Measurements from ENCODE around the gene PUSL1.
A peak's percentile ranks its signal among the peaks of the same experiment; 100 is the strongest.

The PUSL1 gene, protein sequence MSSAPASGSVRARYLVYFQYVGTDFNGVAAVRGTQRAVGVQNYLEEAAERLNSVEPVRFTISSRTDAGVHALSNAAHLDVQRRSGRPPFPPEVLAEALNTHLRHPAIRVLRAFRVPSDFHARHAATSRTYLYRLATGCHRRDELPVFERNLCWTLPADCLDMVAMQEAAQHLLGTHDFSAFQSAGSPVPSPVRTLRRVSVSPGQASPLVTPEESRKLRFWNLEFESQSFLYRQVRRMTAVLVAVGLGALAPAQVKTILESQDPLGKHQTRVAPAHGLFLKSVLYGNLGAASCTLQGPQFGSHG

DNA sequence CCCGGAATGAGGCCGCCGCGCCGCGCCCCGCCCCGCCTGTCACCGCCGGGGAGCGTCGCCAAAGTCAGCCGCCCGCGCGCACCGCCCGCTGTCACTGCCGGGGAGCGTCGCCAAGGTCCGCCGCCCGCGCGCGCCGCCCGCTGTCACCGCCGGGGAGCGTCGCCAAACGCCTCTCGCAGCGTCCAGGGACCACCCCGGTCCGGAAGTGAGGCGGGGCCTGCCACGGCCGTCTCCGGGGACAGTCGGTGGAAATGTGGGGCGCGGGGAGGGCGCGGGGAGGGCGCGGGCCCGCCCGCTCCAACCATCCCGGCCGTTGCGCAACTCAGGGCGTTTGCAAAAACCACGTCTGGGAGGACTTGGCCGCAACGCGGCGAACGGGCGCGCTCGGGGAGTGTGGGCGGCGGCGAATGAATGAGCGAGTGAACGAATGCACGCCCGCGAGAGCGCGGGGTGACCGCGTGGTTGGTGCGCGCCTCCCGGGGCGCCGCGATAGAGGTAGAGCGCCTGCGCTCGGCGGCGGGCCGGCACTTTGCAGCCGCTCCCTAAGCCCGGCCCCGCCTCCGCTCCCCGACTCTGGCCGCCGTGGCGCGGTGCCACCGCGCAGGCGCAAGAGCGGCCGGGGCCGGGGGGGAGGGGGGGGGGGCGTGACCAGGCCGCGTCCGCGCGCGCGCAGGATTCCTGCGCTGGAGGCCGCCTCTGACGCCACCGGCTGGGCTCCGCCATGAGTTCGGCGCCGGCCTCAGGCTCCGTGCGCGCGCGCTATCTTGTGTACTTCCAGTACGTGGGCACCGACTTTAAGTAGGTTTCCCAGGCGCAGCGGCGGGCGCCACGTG, at the start of gene PUSL1, which contains the start of gene ACAP3:
PUSL1 (plus strand) TSS at position 675 of the 833 bp plus-strand sequence; CDS start at position 722, 47 bp downstream.
ACAP3 (minus strand) TSS at position 8 of the 833 bp plus-strand sequence. CDS start 115 bp downstream, outside the sequence.
- TF ChIP-seq, protein P1, sequence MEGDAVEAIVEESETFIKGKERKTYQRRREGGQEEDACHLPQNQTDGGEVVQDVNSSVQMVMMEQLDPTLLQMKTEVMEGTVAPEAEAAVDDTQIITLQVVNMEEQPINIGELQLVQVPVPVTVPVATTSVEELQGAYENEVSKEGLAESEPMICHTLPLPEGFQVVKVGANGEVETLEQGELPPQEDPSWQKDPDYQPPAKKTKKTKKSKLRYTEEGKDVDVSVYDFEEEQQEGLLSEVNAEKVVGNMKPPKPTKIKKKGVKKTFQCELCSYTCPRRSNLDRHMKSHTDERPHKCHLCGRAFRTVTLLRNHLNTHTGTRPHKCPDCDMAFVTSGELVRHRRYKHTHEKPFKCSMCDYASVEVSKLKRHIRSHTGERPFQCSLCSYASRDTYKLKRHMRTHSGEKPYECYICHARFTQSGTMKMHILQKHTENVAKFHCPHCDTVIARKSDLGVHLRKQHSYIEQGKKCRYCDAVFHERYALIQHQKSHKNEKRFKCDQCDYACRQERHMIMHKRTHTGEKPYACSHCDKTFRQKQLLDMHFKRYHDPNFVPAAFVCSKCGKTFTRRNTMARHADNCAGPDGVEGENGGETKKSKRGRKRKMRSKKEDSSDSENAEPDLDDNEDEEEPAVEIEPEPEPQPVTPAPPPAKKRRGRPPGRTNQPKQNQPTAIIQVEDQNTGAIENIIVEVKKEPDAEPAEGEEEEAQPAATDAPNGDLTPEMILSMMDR (IDR thresholded peaks at IDR 0.05; ENCODE audit: extremely low read depth, missing control alignments), result no peak

DNA sequence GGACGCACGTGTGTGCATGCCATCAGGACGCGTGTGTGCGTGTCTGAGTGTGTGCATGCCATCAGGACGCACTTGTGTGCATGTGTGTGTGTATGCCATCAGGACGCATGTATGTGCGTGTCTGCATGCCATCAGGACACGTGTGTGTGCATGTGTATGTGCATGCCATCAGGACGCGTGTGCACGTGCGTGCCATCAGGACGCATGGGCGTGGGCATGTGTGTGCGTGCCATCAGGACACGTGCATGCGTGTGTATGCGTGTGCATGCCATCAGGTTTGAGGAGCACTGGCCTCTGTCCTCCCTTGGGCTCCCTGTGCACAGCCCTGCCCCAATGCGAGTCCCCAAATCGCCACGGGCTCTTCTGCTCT, 49.3 kb upstream of the PUSL1 start:
- no peak for DNase-seq (ENCODE audit: low spot score)

More for the DNA sequence above, at the start of gene PUSL1, which contains the start of gene ACAP3:
- peak; percentile 100 for DNase-seq (ENCODE audit: low spot score)

DNA sequence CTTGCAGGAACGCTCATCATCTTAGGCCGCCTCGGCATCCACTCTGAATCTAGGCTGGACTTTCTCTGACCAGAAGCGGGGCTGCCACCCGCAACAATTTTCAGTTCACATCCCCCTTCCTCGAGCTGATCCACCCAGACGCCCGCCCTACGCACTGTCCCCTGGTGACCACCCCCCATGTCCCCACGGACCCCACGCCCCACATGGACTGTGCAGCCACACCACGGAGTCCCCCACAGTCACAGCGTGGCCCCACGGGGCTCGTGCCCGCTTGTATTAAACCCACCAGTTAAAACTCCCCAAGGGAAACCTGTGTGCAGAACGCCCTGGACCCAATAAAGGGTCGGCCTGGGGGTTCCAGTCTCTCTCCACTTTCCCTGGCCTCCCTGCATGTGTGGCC, 48.9 kb upstream of the PUSL1 start:
- DNase-seq (ENCODE audit: low spot score), result no peak
- TF ChIP-seq, protein P1 (IDR thresholded peaks at IDR 0.05; ENCODE audit: extremely low read depth, missing control alignments), result no peak

More for the DNA sequence above, 49.3 kb upstream of the PUSL1 start:
- TF ChIP-seq, protein P1 (IDR thresholded peaks at IDR 0.05; ENCODE audit: extremely low read depth, missing control alignments), result no peak

DNA sequence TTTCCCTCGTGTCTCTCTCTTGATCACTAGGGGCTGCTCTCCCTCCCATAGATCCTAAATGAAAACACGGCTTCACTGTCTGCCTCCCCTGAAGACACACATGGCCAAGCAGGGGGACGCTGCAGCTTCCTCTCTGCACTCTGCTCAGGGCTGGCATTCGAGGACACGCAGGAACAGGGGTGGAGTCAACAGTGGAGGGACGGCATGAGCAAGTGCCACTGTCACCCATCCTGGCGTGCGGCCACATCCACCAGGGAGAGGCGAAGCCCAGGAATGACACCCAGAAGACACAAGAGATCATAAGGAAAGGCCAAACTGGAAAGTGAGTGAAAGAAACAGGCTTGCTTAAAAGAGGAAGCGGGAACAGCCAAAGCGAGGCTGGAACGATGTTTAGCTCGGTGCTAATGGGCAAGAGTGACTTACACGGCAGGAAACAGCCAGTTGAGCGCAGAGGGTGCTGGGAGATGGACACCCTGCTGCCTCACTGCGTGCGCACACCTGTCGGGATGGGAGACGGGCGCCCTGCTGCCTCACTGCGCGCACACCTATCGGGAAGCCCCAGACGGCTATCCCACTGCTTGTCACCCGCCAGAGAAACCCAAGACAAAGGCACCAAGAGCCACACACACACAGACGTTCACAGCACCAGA, 48.3 kb upstream of the PUSL1 start:
- no peak for DNase-seq (ENCODE audit: low spot score)
- TF ChIP-seq, protein P1 (IDR thresholded peaks at IDR 0.05; ENCODE audit: extremely low read depth, missing control alignments), result no peak

DNA sequence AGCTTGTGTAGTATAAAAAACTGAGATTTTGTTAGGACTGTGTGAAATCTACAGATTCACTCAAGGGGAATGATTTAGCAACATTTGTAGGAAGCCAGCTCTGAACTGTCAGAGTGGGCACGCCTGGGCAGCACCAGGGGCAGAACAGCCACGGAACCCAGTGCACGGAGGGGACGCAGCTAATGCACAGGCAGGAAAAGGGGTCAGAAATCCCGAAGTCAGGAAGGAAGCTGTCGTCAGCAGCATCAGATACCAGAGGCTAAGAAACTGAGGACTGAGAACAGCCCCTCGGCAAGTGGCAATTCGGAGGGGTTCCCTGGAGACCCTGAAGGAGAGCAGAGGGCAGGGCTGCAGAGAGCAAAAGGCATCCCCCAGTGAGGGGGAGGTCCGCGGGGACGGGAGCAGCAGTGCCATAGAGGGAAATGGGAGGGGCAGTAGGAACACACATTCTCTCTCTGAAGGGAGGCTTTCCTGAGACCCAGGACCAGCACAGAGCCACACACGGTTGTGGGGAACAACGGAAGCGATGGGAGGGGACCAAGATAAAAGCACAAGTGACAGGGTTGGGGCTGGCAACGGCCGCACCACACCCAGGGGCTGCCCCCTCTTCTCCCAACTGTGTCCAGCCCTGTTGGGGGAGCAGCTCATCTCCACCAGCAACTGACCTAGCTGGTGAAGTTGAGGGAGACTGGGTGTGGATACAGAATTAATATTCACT, 47.4 kb upstream of the PUSL1 start:
- TF ChIP-seq, protein P1 (IDR thresholded peaks at IDR 0.05; ENCODE audit: extremely low read depth, missing control alignments), result no peak
- DNase-seq (ENCODE audit: low spot score), result no peak

DNA sequence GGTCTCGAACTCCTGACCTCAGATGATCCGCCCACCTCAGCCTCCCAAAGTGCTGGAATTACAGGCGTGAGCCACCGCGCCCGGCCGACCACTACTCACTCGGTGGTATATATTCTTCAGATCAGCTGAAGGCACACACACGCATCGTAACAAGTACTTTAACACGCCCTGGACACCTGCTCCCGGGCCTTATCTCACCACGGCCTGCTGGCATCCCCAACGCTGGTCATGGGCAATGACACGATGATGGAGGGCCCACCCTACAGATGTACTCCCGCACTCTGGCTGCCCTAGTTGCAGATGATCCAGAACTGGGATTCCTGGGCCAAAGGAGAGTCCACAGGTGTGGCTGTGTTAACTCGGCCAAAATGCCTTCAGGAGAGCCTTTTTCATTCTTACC, 46.3 kb upstream of the PUSL1 start:
- TF ChIP-seq, protein P1 (IDR thresholded peaks at IDR 0.05; ENCODE audit: extremely low read depth, missing control alignments), result no peak

More for the DNA sequence above, 46.3 kb upstream of the PUSL1 start:
- no peak for DNase-seq (ENCODE audit: low spot score)

All from GM20000 (cell line).